ENCODE results near the gene PPP1R9A. TPM values are rescaled to one million over a fixed set of nuclear protein-coding genes. Genes with fewer than 3 reads are reported as not detected.

PPP1R9A gene
- total RNA-seq, 1 donor from 2014 or later = 0.85 TPM

DNA sequence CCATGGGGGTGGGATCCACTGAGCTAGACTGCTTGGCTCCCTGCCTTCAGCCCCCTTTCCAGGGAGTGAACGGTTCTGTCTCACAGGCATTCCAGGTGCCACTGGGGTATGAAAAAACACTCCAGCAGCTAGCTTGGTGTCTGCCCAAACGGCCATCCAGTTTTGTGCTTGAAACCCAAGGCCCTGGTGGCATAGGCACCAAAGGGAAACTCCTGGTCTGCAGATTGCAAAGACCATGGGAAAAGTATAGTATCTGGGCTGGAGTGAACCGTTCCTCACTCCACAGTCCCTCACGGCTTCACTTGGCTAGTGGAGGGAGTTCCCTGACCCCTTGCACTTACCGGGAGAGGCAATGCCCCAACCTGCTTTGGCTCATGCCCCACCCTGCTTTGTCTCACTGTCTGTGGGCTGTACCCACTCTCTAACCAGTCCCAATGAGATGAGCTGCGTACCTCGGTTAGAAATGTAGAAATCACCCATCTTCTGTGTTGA, 62.7 kb downstream of the PPP1R9A start:
- intact Hi-C loops (cut with DNase I) = no loop called here

DNA sequence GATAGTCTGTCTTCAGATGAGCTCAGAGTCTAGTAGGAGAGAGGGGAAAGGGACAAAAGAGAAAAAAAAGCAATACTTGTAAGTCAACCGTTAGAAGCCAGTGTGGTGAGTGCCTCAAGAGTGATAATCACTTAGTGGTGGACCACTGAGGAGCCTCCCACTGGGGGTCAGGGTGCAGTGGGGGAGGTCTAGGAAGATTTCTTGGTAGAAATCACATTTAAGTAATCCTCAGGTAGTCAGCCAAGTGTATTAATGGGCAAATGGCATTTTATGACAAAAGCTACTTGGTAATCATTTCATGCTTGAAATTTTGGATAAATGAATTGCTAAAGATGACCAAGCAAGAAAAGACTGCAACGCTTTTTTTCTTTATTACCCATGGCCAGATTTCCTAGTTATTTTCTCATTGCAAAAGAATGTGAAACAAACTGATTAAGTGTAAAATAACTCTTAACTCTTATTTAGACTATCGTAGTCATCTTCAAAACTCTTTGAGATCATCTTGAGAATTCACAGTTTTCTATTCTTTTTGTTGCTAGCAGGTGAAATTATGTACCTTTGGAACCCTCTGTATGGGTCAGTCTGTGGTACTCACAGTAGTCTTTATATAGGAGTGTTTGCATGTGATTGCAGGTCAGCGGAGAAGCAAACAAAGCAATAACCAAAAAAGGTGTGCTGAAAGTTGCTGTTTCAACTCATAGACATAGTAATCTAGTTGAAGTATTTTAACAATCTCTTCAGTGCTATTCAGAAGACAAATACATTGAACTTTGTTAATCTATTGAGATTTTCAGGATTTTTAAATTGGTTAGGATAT, 63.9 kb downstream of the PPP1R9A start:
- Histone ChIP-seq H3K9me3 (peaks cover 0 to 3% of the 10 kb centered on the region in 2 donors), H3K27ac (no peak overlapping the region), H3K4me3 (no peak overlapping the region), H3K4me1 (peaks cover 0 to 15% of the 10 kb centered on the region in 2 donors), H3K36me3 (no peaks in the 10 kb centered on the region), H3K27me3 (no peaks in the 10 kb centered on the region)
- TF ChIP-seq, protein P1, sequence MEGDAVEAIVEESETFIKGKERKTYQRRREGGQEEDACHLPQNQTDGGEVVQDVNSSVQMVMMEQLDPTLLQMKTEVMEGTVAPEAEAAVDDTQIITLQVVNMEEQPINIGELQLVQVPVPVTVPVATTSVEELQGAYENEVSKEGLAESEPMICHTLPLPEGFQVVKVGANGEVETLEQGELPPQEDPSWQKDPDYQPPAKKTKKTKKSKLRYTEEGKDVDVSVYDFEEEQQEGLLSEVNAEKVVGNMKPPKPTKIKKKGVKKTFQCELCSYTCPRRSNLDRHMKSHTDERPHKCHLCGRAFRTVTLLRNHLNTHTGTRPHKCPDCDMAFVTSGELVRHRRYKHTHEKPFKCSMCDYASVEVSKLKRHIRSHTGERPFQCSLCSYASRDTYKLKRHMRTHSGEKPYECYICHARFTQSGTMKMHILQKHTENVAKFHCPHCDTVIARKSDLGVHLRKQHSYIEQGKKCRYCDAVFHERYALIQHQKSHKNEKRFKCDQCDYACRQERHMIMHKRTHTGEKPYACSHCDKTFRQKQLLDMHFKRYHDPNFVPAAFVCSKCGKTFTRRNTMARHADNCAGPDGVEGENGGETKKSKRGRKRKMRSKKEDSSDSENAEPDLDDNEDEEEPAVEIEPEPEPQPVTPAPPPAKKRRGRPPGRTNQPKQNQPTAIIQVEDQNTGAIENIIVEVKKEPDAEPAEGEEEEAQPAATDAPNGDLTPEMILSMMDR (IDR thresholded peaks at IDR 0.05) = no peak
- intact Hi-C loops (cut with DNase I) = no loop called here
- DNase-seq (ENCODE audit: low spot score in 2 of 2) = no peak

More for the DNA sequence above, 62.7 kb downstream of the PPP1R9A start:
- no peak for DNase-seq (ENCODE audit: low spot score in 2 of 2)
- Histone ChIP-seq H3K9me3 (peaks cover 0 to 3% of the 10 kb centered on the region in 2 donors), H3K27me3 (no peaks in the 10 kb centered on the region), H3K4me3 (no peak overlapping the region), H3K27ac (no peak overlapping the region), H3K36me3 (no peaks in the 10 kb centered on the region), H3K4me1 (peaks cover 0 to 9% of the 10 kb centered on the region in 2 donors)
- TF ChIP-seq, protein P1 (IDR thresholded peaks at IDR 0.05) = no peak

DNA sequence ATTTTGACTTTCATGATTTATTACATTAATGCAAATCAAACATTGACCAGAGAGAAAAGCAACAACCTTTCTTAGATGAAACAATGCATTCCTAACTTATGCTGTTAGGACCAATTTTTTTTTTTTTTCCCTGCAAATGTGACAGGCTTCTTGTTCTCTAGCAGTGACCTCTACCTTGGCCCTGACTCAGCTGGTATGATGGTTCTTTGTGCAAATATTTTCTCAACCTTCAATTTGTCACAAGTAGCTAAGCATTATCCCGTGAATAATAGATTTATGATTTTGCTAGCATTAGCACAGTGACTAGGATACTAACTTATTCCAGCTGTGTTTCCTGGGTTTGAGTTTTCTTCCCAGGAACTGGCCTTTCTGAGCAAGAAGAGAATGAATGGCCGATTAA, 64.9 kb downstream of the PPP1R9A start:
- no peak overlapping the region for H3K27ac ChIP-seq
- intact Hi-C loops (cut with DNase I) = no loop called here
- peaks cover 0 to 15% of the 10 kb centered on the region in 2 donors for H3K4me1 ChIP-seq
- DNase-seq (ENCODE audit: low spot score in 2 of 2) = no peak
- no peaks in the 10 kb centered on the region for H3K27me3 ChIP-seq
- H3K4me3 ChIP-seq = no peak overlapping the region
- TF ChIP-seq, protein P1 (IDR thresholded peaks at IDR 0.05) = no peak
- H3K9me3 ChIP-seq = peaks cover 0 to 3% of the 10 kb centered on the region in 2 donors
- H3K36me3 ChIP-seq = no peaks in the 10 kb centered on the region

DNA sequence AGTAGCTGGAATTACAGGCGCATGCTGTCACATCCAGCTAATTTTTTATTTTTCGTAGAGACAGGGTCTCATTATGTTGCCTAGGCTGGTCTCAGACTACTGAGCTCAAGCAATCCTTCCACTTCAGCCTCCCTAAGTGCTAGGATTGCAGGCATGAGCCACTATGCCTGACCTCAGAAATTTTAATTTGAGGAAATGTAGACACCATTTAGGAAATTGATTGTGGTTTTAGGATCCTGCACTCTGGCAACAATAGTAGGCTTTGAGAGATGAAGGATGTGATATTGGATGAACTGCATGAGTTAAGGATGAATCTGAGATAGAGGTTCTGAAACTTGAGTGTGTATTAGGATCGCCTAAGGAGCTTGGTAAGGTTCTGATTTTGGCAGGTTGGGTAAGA, 66.5 kb downstream of the PPP1R9A start:
- TF ChIP-seq, protein P1 (IDR thresholded peaks at IDR 0.05) = no peak
- Histone ChIP-seq H3K4me3 (no peak overlapping the region), H3K4me1 (peaks cover 0 to 15% of the 10 kb centered on the region in 2 donors), H3K9me3 (no peaks in the 10 kb centered on the region), H3K36me3 (no peaks in the 10 kb centered on the region), H3K27ac (no peak overlapping the region), H3K27me3 (no peaks in the 10 kb centered on the region)
- DNase-seq (ENCODE audit: low spot score in 2 of 2) = no peak
- intact Hi-C loops (cut with DNase I) = no loop called here

DNA sequence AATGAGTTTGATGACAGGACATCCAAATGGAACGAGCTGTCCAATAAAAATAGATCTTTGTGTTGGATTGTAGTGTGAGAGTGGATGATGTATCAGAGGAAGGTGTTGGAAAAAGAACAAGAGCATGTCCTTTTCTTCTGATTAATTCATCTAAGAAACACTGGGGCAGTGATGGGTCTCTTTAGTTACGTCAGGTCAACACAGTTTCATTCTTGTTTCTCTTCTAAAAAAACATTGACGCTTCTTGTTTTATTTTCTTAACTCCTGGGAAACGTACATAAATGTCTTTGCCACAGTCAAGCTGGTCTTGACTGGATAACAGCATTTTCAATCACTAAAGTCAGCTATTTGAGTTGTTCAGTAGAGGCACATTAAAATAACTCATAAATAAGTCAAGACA, 67.0 kb downstream of the PPP1R9A start:
- H3K4me3 ChIP-seq = no peak overlapping the region
- no peak for DNase-seq (ENCODE audit: low spot score in 2 of 2)
- intact Hi-C loops (cut with DNase I) = no loop called here
- TF ChIP-seq, protein P1 (IDR thresholded peaks at IDR 0.05) = no peak
- H3K27me3 ChIP-seq = no peaks in the 10 kb centered on the region
- H3K9me3 ChIP-seq = no peaks in the 10 kb centered on the region
- H3K4me1 ChIP-seq = peaks cover 0 to 15% of the 10 kb centered on the region in 2 donors
- H3K27ac ChIP-seq = no peak overlapping the region
- no peaks in the 10 kb centered on the region for H3K36me3 ChIP-seq

All from ascending aorta (tissue), 2 donors.